ENCODE data around the gene TRA2A. TPM values are rescaled to one million over a fixed set of nuclear protein-coding genes. Genes with fewer than 3 reads are reported as not detected.

The TRA2A gene
- total and polyA plus RNA-seq, 2 of the 13 experiments (the other 11 are each of a cell fraction or from before 2014, with no cell fraction given), result 39.1 to 41.6 TPM

GRCh38 chr7:23547662-23548061 lies 15.9 kb upstream of the TRA2A start:
- no peak for FAIRE-seq

More at GRCh38 chr7:23547662-23548061, 15.9 kb upstream of the TRA2A start:
- no TSS peak for BruUV-seq (replicated peaks)
- Histone ChIP-seq H2AFZ (ENCODE audit: low read length) (no peak overlapping the region), H3K9ac (ENCODE audit: insufficient read depth, low read depth, low read length) (no peak overlapping the region), H3K4me1 (ENCODE audit: insufficient read depth, low read length) (peaks cover 7% of the 10 kb centered on the region; the same call in 1 of the 2 replicates), H4K20me1 (ENCODE audit: insufficient read depth, low read length) (no peaks in the 10 kb centered on the region), H3K9me3 (ENCODE audit: low read length) (no peaks in the 10 kb centered on the region), H3K4me2 (ENCODE audit: low read depth, low read length) (no peak overlapping the region), H3K79me2 (ENCODE audit: insufficient read depth, low read length) (no peaks in the 10 kb centered on the region), H3K27ac (ENCODE audit: extremely low read length, insufficient read depth, low read length) (no peak overlapping the region), H3K4me3 (replicated peaks in 1 of 3; ENCODE audit: insufficient read depth in 1 of 3, low read depth in 2 of 3, low read length in 3 of 3) (no peak overlapping the region), H3K27me3 (ENCODE audit: control insufficient read depth in 1 of 2, insufficient read depth in 2 of 2, low read length in 2 of 2) (peaks cover 0 to 2% of the 10 kb centered on the region in 2 experiments; a peak in 1 of 5 replicates), H3K36me3 (replicated peaks in 1 of 2; ENCODE audit: control insufficient read depth in 1 of 2, insufficient read depth in 2 of 2, low read length in 2 of 2) (no peaks in the 10 kb centered on the region)
- POLR2A ChIA-PET, result interaction anchor here (0.7 kb wide), 1 partner anchor 153 kb away, joined by 3 read pairs; no protein-coding TSS in a partner anchor
- TF ChIP-seq SIX1 (CRISPR knock-in tag; IDR thresholded peaks at IDR 0.05; ENCODE audit: borderline replicate concordance) (no peak), ZFP62 (CRISPR knock-in tag; IDR thresholded peaks at IDR 0.05) (no peak), ZBTB44 (CRISPR knock-in tag; IDR thresholded peaks at IDR 0.05) (no peak), ZNF558 (CRISPR knock-in tag; IDR thresholded peaks at IDR 0.05; ENCODE audit: borderline replicate concordance) (no peak), ZNF644 (CRISPR knock-in tag; IDR thresholded peaks at IDR 0.05; ENCODE audit: low read depth) (no peak), NFIC (IDR thresholded peaks at IDR 0.05; ENCODE audit: low read length) (no peak), PRMT3 (CRISPR knock-in tag; IDR thresholded peaks at IDR 0.05; ENCODE audit: borderline replicate concordance, low read depth) (no peak), HDAC2 (CRISPR knock-in tag; IDR thresholded peaks at IDR 0.05) (no peak), NPAS2 (CRISPR knock-in tag; IDR thresholded peaks at IDR 0.05; ENCODE audit: borderline replicate concordance) (no peak), MED1 (CRISPR knock-in tag; IDR thresholded peaks at IDR 0.05) (no peak)
- DNase-seq (ENCODE audit: low spot score), result no peak
- no peak for ATAC-seq
- in situ Hi-C loops (cut with HindIII; ENCODE audit: extremely low pct_ligation_motif_present, low pct_unique_long_range_greater_than_20kb), result no loop called here
- WGBS (ENCODE audit: low lambda C conversion rate), result 63% methylated on average over 4 of the region's 4 CpGs
- CTCF ChIA-PET (ENCODE audit: low intra/inter-chr PET ratio, low total read pairs), result interaction anchor here (1.4 to 1.8 kb wide), 3 partner anchors 149 to 275 kb away, joined by 5 to 37 read pairs (median 5); no protein-coding TSS in a partner anchor
- intact Hi-C loops (cut with micrococcal nuclease; ENCODE audit: unreplicated experiment), result loop anchor here (1.0 to 10.0 kb wide), 3 partner anchors 23 to 363 kb away; partner anchors contain the start of gene NUP42

All from HepG2 (cell line).